GM21528 (cell line): Measurements from ENCODE around the gene SPATC1L.

ENCODE experiments used
- ATAC-seq: cut with Tn5 transposase; IDR thresholded peaks from one replicate; pipeline ENCODE4 v1.9.1; 2021; ENCODE audit warnings: mild to moderate bottlenecking, moderate library complexity; ENCODE audit not compliant: unreplicated experiment, low FRiP score

SPATC1L gene

GRCh38 chr21:46137908-46138307 is 46.4 kb downstream of the SPATC1L start:
- no peak for ATAC-seq

- ATAC-seq = no peak
Measured at GRCh38 chr21:46136739-46137349, 47.4 kb downstream of the SPATC1L start.

GRCh38 chr21:46135782-46136395 is 48.4 kb downstream of the SPATC1L start:
- no peak for ATAC-seq

- no peak for ATAC-seq
Measured at GRCh38 chr21:46131838-46132651, 52.2 kb downstream of the SPATC1L start.

DNA sequence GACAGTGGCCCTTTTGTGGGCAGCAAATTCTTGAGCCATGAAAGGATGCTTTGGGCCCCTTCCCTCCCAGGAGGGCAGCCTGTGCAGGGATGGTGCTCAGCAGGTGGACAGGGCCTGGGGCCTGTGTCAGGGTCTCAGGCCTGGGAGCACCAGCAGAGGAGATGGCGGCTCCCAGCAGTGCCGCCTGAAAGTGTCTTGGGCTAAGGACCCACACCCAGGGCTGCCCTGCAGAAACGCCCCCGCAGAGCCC is 52.7 kb downstream of the SPATC1L start:
- ATAC-seq = no peak

- no peak for ATAC-seq
Measured at GRCh38 chr21:46130831-46131587, 53.2 kb downstream of the SPATC1L start.

- ATAC-seq = no peak
Measured at GRCh38 chr21:46129846-46130651, 54.2 kb downstream of the SPATC1L start.

DNA sequence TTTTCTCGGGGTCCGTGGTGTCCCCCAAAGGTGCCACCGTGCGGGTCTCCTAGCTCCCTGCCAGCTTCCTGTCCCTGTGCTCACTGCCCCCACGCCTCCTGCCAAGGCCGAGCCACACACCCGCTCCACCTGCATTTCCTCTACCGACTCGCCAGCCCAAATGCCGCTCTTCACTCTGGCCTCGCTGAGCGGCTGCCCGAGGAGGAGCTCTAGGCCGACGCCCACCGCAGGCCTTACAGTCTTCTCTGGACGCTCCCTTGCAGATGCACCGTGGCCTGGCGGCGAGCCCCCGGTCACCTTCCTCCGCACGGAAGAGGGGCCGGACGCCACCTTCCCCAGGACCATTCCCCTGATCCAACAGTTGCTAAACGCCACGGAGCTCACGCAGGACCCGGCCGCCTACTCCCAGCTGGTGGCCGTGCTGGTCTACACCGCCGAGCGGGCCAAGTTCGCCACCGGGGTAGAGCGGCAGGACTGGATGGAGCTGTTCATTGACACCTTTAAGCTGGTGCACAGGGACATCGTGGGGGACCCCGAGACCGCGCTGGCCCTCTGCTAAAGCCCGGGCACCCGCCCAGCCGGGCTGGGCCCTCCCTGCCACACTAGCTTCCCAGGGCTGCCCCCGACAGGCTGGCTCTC is 55.2 kb downstream of the SPATC1L start:
- no peak for ATAC-seq

- no peak for ATAC-seq
Measured at GRCh38 chr21:46128106-46128932, 55.9 kb downstream of the SPATC1L start.

- no peak for ATAC-seq
Measured at GRCh38 chr21:46127239-46128105, 56.8 kb downstream of the SPATC1L start.

- ATAC-seq = no peak
Measured at GRCh38 chr21:46126309-46127238, 57.7 kb downstream of the SPATC1L start.

- no peak for ATAC-seq
Measured at GRCh38 chr21:46125846-46126301, 58.4 kb downstream of the SPATC1L start.

DNA sequence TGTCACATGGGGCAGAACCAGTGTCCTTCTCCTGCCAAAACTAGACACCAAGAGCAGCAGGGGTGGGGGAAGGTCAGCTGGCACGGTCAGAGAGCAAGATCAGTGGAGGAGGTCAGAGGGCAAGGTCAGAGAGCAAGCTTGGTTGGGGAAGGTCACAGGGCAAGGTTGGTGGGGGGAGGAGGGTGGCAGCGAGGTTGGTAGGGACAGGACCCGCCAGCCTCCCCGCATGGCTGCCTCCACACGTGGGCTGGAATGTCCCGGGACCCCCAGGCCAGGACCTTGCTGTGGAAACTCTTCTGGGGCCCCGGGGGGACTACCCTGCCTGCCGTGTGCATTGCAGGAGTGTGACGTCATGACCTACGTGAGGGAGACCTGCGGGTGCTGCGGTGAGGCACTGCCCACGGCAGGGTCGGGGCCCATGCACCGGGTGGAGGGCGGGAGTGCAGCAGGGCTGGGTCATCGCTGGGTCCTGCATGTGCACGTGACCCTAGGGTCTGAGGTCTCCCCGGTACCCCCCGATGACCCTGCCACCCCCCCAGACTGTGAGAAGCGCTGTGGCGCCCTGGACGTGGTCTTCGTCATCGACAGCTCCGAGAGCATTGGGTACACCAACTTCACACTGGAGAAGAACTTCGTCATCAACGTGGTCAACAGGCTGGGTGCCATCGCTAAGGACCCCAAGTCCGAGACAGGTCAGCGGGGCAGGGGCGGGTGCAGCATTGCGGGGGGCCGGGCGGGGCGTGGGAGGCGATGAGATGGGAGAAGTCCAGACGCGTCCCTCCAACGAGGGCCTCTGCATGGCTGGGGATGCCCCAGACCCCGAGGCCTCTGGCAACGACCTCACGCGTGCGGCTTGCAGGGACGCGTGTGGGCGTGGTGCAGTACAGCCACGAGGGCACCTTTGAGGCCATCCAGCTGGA is 59.1 kb downstream of the SPATC1L start:
- ATAC-seq = no peak

DNA sequence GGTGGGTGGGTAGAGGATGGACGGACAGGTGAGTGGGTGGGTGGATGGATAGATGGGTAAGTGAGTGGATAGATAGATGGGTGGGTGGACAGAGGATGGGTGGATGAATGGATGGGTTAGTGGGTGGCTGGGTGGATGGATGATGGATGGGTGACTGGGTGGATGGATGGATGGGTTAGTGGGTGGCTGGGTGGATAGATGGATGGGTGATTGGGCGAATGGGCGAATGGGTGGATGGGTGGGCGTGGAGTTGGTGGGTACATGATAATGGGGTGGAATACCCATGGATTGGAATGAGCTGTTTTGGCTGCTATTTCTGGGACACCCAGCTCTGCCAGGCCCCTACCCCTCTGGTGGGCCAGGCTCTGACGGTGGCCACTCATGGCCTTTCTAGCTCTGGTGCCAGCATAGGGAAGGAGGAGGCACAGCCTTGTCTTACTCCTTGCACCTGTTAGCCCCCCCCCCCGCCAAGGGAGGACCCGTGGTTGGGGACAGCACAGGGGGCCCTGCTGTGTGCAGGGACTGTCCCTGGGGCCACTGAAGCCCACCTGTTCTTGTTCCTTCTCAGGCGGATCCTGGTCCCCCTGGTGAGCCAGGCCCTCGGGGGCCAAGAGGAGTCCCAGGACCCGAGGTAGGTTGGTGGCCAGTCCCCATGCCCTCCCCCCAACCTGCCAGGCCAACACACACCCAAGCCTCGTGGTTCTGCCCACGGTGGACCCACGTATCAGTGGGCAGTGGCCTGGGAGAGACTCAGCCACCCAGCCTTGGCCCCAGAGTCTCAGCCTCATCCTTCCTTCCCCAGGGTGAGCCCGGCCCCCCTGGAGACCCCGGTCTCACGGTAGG is 60.0 kb downstream of the SPATC1L start:
- ATAC-seq = no peak
